GM23338 (cell line): Measurements from ENCODE around the gene PTPRN2.

ENCODE experiments used
- CREB1 ChIP-seq: fragments of 250-450 bp; sonication (Bioruptor Pico); IDR thresholded peaks from 2 replicates; pipeline ENCODE4 v1.5.0; 2020; ENCODE audit warnings: low read depth, mild to moderate bottlenecking, moderate library complexity
- CTCF ChIP-seq, 2 experiments: fragments of 200-600 bp in 1 of 2; sonication (generic) in 1 of 2; conservative IDR thresholded peaks; 2 replicates each; pipeline versions ENCODE4 v1.5.1 to v1.6.1; 2016 to 2017; ENCODE audit warnings: antibody characterized with exemption in 2 of 2, low read depth in 2 of 2, mild to moderate bottlenecking in 2 of 2, moderate library complexity in 1 of 2
- EZH2 ChIP-seq: fragments of 200-600 bp; sonication (generic); IDR thresholded peaks from one replicate; pipeline ENCODE4 v1.8.0; 2017; ENCODE audit warnings: antibody characterized with exemption, mild to moderate bottlenecking, low read depth; ENCODE audit not compliant: unreplicated experiment
- EZH2phosphoT487 ChIP-seq: fragments of 200-600 bp; sonication (generic); IDR thresholded peaks from one replicate; pipeline ENCODE4 v1.8.1; 2018; ENCODE audit warnings: antibody characterized with exemption; ENCODE audit not compliant: unreplicated experiment
- JUNB ChIP-seq: IDR thresholded peaks from one replicate; pipeline ENCODE4 v1.6.1; 2016; ENCODE audit warnings: antibody characterized with exemption; ENCODE audit not compliant: unreplicated experiment
- NANOG ChIP-seq: IDR thresholded peaks from 2 replicates; pipeline ENCODE4 v1.6.1; 2016; ENCODE audit warnings: antibody characterized with exemption, borderline replicate concordance
- POLR2AphosphoS5 ChIP-seq: IDR thresholded peaks from 2 replicates; pipeline ENCODE4 v1.6.1; 2016; ENCODE audit warnings: antibody characterized with exemption, low read depth
- REST ChIP-seq: IDR thresholded peaks from one replicate; pipeline ENCODE4 v1.6.1; 2018; ENCODE audit warnings: antibody characterized with exemption; ENCODE audit not compliant: unreplicated experiment
- STAT1 ChIP-seq: IDR thresholded peaks from one replicate; pipeline ENCODE4 v1.6.1; 2016; ENCODE audit warnings: antibody characterized with exemption; ENCODE audit not compliant: unreplicated experiment
- ZNF114 ChIP-seq: fragments of 250-450 bp; sonication (Bioruptor Pico); IDR thresholded peaks from 2 replicates; pipeline ENCODE4 v1.5.0; 2020; ENCODE audit warnings: mild to moderate bottlenecking, moderate library complexity
- ZNF331 ChIP-seq: fragments of 250-450 bp; sonication (Bioruptor Pico); IDR thresholded peaks from 2 replicates; pipeline ENCODE4 v1.5.0; 2020; ENCODE audit warnings: low read depth, mild to moderate bottlenecking, moderate library complexity
- ZNF462 ChIP-seq: fragments of 250-450 bp; sonication (Bioruptor Pico); IDR thresholded peaks from 2 replicates; pipeline ENCODE4 v1.5.0; 2020; ENCODE audit warnings: mild to moderate bottlenecking, moderate library complexity
- TF ChIP-seq, protein P1 (sequence below): IDR thresholded peaks from 2 replicates; pipeline ENCODE4 v1.6.1; 2016; ENCODE audit warnings: antibody characterized with exemption

DNA sequence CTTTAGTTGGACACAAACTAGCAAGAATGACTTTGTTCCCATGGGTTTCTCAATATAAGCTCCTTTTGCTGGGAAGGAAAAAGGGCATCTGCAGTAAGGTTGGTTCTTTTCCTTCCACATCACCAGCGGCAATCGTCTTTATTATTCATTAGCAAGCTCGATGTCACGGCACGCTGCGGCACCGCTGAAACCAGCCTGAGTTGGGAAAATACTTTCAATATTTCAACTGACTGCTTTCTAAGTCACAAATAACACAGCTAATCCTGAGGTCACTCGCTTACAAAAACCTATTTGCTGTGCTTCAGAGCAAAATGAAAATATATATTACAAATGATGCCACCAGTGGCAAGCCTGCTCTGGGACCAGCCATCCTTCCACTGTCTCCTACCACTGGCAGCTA, 665.0 kb downstream of the PTPRN2 start:
- TF ChIP-seq CTCF (conservative IDR thresholded peaks at IDR 0.05; ENCODE audit: low read depth in 2 of 2) (no peak), REST (no peak), POLR2AphosphoS5 (no peak), EZH2 (no peak), EZH2phosphoT487 (no peak), NANOG (no peak), CREB1 (CRISPR knock-in tag) (no peak), ZNF114 (CRISPR knock-in tag) (no peak), ZNF462 (CRISPR knock-in tag) (no peak), ZNF331 (CRISPR knock-in tag) (no peak), STAT1 (no peak), JUNB (no peak)
- TF ChIP-seq, protein P1, sequence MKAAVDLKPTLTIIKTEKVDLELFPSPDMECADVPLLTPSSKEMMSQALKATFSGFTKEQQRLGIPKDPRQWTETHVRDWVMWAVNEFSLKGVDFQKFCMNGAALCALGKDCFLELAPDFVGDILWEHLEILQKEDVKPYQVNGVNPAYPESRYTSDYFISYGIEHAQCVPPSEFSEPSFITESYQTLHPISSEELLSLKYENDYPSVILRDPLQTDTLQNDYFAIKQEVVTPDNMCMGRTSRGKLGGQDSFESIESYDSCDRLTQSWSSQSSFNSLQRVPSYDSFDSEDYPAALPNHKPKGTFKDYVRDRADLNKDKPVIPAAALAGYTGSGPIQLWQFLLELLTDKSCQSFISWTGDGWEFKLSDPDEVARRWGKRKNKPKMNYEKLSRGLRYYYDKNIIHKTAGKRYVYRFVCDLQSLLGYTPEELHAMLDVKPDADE: no peak
